GM19455 (cell line): ENCODE measurements around the gene AOPEP.
"Not testable (repeated sequence)": the region's sequence is repeated elsewhere in the genome, so short reads cannot be mapped to it uniquely, and the experiment has no call there.

Source experiments
- ATAC-seq: cut with Tn5 transposase; IDR thresholded peaks from one replicate; pipeline ENCODE4 v1.9.1; 2021; ENCODE audit not compliant: unreplicated experiment

The AOPEP gene

DNA sequence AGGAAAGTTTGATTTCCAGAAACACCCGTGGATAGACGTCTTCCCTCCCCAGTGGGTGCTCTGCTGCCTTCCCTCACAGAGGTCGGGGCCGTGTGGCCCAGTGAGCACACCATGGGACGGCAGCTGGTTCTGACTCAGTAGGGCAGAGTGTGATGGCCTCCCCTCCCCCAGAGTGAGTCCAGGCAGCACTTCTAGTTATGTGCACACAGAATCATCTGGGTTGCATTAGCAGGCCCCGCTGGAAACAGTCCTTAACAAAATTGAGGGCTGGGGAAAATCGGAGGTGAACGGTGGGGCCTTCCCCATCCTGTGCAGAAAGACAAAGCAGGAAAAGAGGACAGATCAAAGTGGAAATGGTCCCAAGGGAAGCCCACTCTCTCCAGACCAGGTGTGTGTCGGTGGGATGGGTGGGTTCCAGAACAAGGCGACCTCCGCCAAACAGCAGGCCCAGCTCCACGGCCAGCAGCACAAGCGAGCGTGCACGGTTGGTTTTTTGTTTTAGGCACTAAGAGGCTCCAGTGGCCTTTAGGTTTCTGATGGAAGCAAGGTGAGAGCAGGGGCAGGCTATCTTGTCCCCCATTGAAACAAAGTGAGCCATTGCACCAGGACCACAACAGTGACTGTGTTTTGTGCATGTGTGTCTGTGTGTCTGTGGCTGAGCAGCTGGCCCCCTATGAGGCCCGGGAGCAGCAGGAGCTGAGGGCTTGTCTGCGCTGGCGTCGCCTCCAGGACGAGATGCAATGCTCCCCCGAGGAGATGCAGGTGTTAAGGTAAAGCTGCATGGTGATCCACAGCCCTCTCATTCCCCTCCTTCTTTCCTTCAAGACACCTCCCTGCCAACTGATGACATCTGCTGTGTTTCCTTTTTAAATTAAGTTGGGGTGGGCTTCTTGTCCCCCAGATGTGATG is 201.5 kb downstream of the AOPEP start:
- ATAC-seq: no peak

DNA sequence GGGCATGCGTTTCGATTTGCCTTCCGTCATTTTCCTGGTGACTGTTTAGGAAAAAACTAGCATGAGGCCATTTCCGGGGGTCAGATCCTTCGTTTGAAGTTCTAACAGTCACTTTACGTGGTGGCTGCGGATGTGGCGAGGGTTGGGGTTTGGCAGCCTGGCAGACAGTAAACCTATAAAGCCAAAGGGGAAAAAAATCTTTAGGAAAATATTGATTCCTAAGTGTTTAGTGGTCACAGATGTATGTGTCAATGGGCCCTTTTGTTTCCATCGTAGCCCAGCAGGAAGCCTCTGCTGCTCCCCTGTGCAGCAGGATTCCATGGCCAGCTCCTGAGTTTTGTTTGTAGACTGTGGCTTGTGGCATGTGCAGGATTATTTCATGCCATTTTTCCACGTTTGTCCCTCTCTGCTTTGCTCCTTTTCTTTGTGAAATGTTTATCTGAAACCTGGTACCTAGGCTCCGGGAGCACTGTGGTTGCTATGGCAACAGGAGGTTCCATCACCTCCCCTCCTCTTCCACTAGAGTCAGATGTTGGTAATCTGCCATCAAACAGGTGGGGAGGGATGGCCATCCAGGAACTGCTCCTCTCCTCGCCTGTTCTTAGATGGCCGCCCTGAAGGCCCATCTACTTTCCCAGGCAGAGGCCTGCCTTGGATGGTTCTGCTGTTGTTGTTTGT is 202.3 kb downstream of the AOPEP start:
- no peak for ATAC-seq

DNA sequence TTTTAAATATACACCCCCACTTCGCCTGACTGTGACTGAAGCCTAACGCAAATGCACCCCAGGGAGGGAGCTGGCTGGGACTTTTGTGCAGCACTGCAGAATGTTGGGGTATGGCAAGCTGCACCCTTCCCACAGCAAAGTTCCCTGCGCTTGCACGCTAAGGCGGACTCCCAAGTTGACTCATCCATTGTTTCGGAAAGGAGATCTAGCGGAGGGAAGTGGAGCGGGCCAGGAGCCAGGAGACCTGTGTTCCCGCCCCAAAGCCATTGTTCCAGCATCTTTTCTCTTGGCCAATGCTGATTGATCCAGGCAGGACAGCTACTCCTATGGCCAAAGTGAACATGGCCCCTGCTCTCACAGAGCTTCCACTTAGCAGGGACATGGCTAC is 202.9 kb downstream of the AOPEP start:
- no peak for ATAC-seq

DNA sequence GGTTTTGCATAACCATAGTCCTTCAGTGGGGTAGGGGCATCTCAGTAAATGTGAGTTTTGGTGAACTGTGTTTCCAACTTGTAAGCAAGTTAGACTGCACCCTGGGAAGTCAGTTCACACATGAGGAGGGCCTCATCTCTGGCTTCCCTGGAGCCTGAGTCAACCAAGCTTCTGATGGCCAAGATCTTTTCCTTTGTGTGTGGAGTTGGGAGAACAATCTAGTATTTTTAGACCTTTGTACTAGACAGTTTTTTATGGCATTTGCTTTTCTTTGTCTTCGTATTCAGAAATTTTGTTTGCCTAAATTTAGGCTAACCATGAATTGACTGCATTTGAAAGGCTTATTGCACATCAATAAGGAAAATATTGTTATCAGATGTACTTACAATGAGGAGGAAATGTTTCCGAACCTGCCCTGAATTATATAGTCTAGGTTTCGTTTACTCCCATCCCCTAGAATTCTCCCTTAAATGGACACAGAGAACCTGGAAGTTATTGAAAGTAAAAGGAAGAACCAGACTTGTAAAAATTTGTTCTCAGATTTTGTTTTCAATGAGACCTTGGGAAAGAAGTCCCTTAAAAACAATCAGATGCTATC is 204.6 kb downstream of the AOPEP start:
- no peak for ATAC-seq

DNA sequence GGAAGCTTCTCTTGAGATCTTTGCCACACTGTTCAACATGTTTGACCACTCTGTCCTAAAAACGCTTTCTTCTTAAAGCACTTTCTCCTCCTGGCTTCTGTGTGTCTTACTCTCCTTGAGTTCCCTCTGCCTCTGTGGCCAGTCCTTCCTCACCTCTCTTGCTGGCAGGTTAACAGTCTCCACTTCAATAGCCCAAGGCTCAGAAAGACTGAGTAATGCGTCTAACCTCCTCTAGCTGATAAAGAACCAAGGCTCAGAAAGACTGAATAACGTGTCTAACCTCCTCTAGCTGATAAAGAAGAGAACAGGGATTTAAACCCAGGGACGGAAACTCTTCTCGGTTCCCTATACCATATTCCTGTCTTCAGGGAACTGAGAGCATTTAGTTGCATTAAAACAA is 205.2 kb downstream of the AOPEP start:
- no peak for ATAC-seq

DNA sequence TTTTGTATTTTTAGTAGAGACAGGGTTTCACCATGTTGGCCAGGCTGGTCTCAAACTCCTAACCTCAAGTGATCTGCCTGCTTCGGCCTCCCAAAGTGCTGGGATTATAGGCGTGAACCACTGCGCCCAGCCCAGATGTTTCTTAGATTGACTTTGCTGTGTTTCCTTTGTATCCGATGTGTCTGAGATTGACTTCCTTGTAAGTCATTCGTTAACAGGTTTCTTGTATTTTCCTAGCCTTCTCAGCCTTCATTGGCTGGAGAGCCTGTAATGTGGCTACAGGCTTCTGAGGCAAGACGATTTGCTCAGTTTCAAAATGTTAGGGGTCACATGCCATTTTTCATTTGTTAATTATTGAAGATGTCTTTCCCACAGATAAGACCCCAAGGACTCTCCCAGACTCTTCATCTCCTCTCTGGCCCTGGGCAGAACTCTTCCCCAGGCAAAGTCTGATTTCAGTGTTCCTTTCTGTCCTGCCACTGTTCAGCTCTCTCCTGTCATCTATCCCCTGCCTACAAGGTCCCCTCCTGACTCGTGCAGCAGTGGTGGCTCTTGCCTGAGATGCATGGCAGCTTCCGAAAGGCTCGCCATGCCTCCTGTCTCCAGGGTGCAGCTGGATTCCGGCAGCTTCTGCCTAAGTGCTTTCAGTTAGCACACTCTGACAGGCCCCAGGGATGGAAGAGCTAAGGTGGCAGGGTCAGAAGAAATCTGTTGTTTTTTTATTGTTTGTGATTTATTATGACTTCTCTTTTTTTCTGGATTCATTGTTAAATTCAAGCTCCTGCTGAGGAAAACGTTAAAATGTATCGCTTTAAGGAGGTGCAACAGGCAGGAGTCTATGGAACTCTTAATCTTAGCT is 206.4 kb downstream of the AOPEP start:
- no peak for ATAC-seq

DNA sequence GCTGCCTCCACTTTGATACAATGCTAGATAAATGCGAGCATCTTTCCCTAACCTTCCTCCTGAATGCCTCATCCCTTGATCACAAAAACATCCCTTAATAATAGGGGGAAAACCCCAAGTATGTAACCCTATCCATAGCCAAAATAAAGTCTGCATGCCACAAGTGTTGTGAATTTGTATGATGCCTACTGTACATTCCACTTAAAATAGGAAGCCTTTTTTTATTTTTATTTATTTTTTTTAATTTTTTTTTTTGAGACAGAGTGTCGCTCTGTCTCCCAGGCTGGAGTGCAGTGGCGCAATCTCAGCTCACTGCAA is 207.0 kb downstream of the AOPEP start:
- no peak for ATAC-seq

DNA sequence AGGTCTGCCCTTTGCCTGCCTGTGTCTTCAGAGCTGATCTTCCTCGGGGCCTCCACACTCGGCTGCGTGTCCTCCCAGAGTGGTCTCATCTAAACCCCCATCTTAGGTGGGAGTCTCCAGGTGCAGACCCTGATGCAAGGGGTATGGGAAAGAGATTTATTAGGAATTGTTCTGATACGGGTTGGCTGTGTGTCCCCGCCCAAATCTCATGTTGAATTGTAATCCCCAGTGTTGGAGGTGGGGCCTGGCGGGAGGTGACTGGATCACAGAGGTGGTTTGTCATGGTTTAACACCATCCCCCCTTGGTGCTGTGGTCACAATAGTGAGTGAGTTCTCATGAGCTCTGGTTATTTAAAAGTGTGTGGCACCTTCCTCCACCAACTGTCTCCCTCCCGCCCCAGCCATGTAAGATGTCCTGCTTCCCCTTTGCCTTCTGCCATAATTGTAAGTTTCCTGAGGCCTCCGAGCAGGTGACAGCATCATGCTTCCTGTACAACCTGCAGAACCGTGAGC is 208.4 kb downstream of the AOPEP start:
- ATAC-seq: no peak

DNA sequence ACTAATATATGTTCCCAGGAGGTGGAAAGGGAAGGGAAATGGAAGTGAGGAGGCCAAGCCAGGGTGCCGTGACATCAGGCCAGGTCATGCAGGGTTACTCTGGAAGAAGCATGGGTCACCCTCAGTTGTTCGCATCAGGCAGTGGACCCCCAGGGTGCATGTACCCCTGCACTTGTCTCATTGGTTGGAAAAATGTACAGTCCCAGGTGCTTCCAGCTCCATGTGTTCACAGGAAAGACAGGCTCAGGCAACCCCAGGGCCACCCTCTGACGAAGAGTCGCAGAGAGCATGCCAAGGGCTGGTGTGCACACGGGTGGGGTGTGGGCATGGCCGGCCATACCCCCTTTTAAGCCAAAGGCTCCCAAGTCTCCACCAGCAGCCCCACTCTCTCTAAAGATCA is 208.9 kb downstream of the AOPEP start:
- no peak for ATAC-seq

DNA sequence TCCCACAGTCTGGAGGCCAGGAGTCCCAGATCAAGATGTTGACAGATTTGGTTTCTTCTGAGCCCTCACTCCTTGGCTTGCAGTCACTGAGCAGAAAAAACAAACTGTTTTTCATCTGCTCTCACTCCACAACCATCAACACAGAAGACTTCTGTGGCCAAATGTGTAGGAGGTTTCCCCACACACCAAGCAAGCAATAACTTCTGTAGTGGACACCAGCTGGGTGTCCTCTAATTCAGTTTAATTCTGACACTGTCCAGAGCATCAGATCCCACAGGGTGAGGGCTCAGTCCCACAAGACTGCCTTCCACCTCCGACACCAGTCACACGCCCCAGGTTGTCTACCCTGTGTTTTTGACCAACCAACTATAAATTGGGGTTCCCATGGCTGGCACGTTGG is 209.9 kb downstream of the AOPEP start:
- no peak for ATAC-seq

DNA sequence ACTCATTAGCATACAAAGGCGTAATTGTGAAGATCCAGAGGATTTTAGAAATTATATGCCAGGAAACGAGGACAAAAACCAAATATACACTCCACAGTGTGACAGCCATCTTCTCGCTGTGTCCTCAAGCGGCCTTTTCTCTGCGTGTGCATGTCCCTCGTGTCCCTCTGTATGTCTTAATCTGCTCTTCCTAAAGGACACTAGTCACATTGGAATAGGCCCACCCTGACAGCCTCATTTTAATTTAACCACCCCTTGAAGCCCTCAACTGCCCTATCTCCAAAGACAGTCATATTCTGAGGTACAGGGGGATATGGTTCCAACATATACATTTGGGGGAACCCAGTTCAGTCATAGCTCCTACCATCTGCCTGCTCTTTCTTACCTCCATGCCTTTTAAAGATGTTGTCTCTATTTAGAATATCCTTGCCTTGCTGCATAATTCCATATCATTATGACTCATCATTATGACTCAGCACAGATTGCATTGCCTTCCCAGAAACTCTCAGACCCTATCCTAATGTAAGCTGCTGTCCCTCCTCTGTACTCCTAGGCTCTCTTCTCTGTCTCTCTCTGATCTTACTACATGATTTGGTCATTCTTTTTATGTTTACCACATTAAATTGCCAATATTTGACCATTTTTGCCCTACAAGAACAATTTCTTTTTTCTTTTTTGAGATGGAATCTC is 210.9 kb downstream of the AOPEP start:
- ATAC-seq: no peak

DNA sequence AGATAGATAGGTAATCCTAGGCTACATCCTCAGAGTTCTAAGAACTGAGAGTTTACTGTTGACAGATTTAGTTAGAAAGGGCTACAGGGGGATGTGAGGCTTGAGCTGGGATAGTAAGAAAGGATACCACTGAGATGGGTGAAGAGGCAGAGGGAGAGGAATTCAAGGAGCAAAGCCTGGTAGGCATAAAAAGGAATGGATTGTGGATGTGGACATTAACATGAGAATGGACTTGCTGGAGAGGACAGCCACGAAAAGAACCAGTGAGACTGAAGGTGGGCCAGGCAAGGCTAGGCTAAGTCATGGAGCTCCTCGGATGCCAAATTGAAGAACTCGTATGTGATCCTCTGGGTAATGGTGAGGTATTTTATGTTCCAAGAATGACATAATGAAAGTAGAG is 211.9 kb downstream of the AOPEP start:
- ATAC-seq: no peak

DNA sequence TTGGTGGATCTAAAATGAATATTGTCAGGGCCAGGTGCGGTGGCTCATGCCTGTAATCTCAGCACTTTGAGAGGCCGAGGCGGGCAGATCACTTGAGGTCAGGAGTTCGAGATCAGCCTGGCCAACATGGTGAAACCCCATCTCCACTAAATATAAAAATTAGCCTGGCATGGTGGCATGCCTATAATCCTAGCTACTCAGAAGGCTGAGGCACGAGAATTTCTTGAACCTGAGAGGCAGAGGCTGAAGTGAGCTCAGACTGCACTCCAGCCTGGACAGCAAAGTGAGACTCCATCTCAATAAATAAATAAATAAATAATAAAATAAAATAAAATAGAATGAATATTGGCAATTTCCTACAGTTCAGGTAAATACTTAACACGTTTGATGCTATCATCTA is 213.8 kb downstream of the AOPEP start:
- ATAC-seq: not testable (repeated sequence)

DNA sequence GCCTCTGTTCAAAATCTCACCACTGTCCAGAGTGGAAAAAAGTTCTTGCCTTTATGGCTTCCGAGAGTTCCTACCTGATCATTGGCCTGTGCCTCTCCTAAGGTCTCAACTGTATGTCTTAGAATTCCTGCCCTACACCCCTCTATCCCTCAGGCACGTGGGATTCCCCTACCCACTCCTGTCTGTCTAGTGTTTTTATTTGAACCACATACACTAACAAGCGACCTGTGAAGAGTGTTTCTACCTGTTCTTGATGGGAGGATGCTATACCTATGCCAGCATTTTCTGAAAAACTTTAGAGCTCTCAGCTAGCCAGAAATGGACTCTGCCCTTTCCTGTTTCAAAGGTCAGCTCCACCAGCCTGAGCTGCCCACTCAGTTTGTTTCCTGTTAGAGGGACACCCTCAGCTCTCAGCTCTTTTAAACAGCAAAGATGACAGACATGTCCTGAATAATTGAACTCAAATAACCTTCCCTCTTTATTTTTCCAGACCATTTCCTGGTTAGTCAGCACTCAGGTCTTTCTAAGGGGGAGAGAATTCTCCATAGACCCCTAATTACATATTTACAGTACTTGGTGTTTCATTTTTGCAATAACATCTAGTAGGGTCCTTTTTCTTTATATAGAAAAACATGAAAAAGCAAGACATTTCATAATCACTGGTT is 214.8 kb downstream of the AOPEP start:
- no peak for ATAC-seq

DNA sequence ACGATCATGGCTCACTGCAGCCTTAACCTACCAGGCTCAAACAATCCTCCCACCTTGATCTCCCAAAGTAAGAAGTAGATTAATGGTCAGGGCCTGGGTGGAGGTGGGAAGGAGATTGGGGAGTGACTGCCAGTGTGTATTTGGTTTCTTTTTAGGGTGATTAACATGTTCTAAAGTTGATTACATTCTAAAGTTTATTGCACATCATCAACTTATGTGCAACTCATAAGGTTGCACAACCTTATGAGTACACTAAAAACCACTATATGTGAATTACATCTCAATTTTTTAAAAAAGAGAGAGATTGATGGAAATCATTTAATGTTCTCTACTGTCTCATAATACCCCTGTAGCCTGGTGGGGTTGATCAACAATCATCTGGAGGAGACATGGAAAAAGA is 218.1 kb downstream of the AOPEP start:
- ATAC-seq: no peak

DNA sequence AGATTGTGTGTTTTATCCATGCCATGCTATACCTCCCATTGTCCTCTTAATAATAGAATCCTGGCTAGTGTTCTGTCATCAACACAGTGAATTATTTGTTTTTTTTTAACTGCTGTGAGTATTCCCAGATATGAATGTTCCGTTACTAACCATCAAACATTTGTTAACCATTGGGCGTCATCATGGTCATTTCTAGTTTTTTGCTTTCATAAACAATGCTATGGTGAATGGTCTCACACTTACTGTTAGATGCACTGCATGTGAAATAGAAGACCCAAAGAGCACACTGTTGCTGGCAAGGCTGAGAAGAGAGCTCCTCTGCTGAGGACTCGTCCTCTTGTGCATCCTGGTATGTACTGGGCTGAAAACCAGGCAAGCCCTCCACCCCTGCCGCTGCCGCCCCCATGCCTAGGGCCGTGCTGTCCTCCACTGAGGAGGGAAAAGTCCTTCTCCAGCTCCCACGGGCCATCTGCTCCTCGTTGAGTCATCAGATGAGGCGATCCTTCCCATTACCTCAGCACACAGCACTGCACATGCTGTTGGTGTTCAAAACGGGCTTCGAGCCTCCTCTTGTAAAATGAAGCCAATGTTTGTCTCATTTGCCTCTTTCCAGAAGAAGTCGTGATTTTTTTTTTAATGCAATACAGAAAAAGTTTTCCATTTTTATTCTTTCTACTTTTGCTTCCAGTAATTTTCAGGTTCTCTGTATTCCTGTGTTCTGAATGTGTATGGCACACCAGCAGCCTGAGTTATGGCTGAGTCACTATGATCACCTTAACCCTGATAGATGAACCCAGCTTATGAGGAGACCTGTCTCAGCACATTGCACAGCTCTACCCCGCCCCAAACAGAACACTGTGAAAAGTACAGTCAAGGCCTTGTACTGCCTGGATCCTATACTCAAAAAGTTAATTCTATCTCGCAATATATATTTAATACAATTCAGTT is 219.0 kb downstream of the AOPEP start:
- no peak for ATAC-seq

DNA sequence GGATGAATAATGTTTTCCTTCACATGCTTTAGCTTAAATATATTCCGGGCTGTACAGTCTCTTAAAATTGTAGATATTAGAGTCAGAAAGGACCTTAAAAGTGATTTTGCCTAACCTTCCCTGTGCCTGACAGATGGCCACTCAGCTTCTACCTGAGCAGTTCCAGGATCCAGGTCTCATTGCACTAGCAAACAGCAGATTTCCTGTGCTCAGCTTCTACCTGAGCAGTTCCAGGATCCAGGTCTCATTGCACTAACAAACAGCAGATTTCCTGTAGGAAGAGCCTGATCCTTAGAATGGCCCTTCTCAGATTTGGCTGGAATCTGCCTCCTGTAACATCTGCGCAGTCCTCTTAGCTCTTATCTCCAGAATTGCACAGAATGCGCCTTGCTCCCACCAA is 219.8 kb downstream of the AOPEP start:
- no peak for ATAC-seq

DNA sequence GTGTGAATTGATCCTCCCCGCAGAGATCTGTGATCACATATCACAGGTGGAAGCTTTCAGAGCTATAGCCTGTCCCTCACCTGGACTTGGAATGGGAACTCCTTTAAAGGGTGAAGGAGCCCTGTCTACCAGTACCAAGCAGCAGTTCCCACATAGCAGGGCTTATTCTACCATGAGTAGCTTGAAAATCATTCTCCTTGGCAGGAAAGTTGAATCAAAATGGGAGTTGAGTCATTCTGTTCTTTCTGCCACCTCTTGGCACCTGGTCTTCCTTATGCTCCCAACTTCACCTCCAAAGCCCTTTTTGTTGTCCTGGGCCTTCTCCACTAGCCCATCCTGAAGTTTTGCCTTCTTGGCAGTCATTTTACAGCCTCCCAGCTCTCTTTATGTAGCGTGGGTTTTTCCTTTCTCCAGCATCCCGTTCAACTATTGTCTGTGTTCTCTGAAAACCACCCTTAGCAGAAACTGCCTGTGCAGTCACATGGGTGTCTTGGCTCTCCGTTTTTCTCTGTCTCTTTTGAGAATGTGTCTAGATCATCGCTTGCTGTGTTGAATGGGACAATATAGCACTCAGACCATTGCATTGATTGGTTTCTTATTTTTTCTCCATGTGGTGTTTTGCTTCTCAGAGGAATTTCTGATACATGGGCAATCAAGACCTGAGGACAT is 222.2 kb downstream of the AOPEP start:
- ATAC-seq: no peak
